Activated CD8-positive, alpha-beta T cell treated with anti-CD3 and anti-CD28 coated beads for 36 hours (primary cell): ENCODE measurements around the gene POGZ. TPM values are rescaled to one million over a fixed set of nuclear protein-coding genes. Genes with fewer than 3 reads are reported as not detected.

Experiments used
- ATAC-seq: fragments of 200-7000 bp; cut with Tn5 transposase; one replicate; pipeline ENCODE4 v1.10.0; 2021; ENCODE audit warnings: mild to moderate bottlenecking, moderate library complexity
- CTCF ChIA-PET: fragments of 350-600 bp; sonication (Branson Sonifier 250); formaldehyde crosslinking; loops from one replicate; lab custom pipeline; 2021; ENCODE audit warnings: antibody characterized with exemption; lab: Charles Lee
- POLR2A ChIA-PET: fragments of 350-600 bp; sonication (Branson Sonifier 250); formaldehyde crosslinking; loops from one replicate; lab custom pipeline; 2021; ENCODE audit warnings: antibody characterized with exemption; lab: Charles Lee
- DNase-seq: peaks from one replicate; pipeline ENCODE4 v3.0.0-alpha.2; 2020
- H3K27ac Mint-ChIP-seq: one replicate; pipeline ENCODE4 v1.8.0; 2021; ENCODE audit warnings: mild to moderate bottlenecking, mixed read lengths
- H3K27me3 Mint-ChIP-seq: one replicate; pipeline ENCODE4 v1.8.0; 2021; ENCODE audit warnings: mixed read lengths
- H3K36me3 Mint-ChIP-seq: one replicate; pipeline ENCODE4 v1.8.0; 2021; ENCODE audit warnings: low read depth, mixed read lengths
- H3K4me1 Mint-ChIP-seq: one replicate; pipeline ENCODE4 v1.8.0; 2021; ENCODE audit warnings: low read depth, mixed read lengths
- H3K4me3 Mint-ChIP-seq: one replicate; pipeline ENCODE4 v1.8.0; 2021; ENCODE audit warnings: mild to moderate bottlenecking, moderate library complexity, mixed read lengths
- H3K9me3 Mint-ChIP-seq: one replicate; pipeline ENCODE4 v1.8.0; 2021; ENCODE audit warnings: mixed read lengths
- CTCF ChIP-seq: fragments of 200-600 bp; IDR thresholded peaks from one replicate; pipeline ENCODE4 v1.8.0; 2022; ENCODE audit warnings: antibody characterized with exemption, mild to moderate bottlenecking
- intact Hi-C: fragments of 100-400 bp; cut with micrococcal nuclease; formaldehyde crosslinking; loops from one replicate; pipeline ENCODE4 v1.10.0; 2022
- total RNA-seq, 2 experiments: library from RNA; stranded (reverse); gene quantifications; one replicate each; pipeline ENCODE4 v1.2.3, GENCODE V29; 2021

POGZ gene
- total RNA-seq, 2 experiments from 2014 or later: 69.0 to 70.6 TPM

GRCh38 chr1:151403612-151404011, 55.7 kb downstream of the POGZ start:
- Mint-ChIP-seq H3K4me3 (no peak overlapping the region), H3K9me3 (no peaks in the 10 kb centered on the region), H3K27ac (peak overlapping the region; percentile 9), H3K4me1 (peaks cover 33% of the 10 kb centered on the region), H3K27me3 (no peaks in the 10 kb centered on the region), H3K36me3 (peaks cover 54% of the 10 kb centered on the region)
- intact Hi-C loops: loop anchor here (10.0 kb wide), 1 partner anchor 119 kb away; the partner anchor contains the start of gene ZNF687
- ChIA-PET CTCF (interaction anchor here (1.4 to 1.7 kb wide), 2 partner anchors 44 to 63 kb away, joined by 3 to 5 read pairs; no protein-coding TSS in a partner anchor), POLR2A (interaction anchor here (0.6 to 2.4 kb wide), 3 partner anchors 13 to 502 kb away, joined by 3 to 10 read pairs (median 3); no protein-coding TSS in a partner anchor)
- no peak for DNase-seq
- ATAC-seq: no peak
- no peak for TF ChIP-seq CTCF

- Mint-ChIP-seq H3K36me3 (peaks cover 54% of the 10 kb centered on the region), H3K27me3 (no peaks in the 10 kb centered on the region), H3K27ac (peak overlapping the region; percentile 96), H3K4me1 (peaks cover 35% of the 10 kb centered on the region), H3K4me3 (no peak overlapping the region), H3K9me3 (no peaks in the 10 kb centered on the region)
- POLR2A ChIA-PET: interaction anchor here (0.6 to 2.4 kb wide), 5 partner anchors 13 to 502 kb away, joined by 3 to 10 read pairs (median 3); no protein-coding TSS in a partner anchor
- no peak for DNase-seq
- CTCF ChIA-PET: interaction anchor here (0.7 to 1.7 kb wide), 3 partner anchors 62 to 134 kb away, joined by 3 to 5 read pairs (median 5); no protein-coding TSS in a partner anchor
- no peak for TF ChIP-seq CTCF
- ATAC-seq: no peak
- intact Hi-C loops: loop anchor here (10.0 kb wide), 1 partner anchor 118 kb away; the partner anchor contains the start of gene ZNF687
Observed at GRCh38 chr1:151402764-151403163, 56.5 kb downstream of the POGZ start.

- Mint-ChIP-seq H3K4me3 (no peak overlapping the region), H3K27me3 (no peaks in the 10 kb centered on the region), H3K27ac (peak overlapping the region; percentile 96), H3K36me3 (peaks cover 48% of the 10 kb centered on the region), H3K4me1 (peaks cover 35% of the 10 kb centered on the region), H3K9me3 (no peaks in the 10 kb centered on the region)
- ATAC-seq: no peak
- DNase-seq: no peak
- intact Hi-C loops: loop anchor here (10.0 kb wide), 1 partner anchor 117 kb away; the partner anchor contains the start of gene ZNF687
- ChIA-PET CTCF (interaction anchor here (1.4 kb wide), 1 partner anchor 135 kb away, joined by 3 read pairs; no protein-coding TSS in a partner anchor), POLR2A (interaction anchor here (0.6 to 2.4 kb wide), 4 partner anchors 14 to 60 kb away, joined by 3 to 10 read pairs (median 4); no protein-coding TSS in a partner anchor)
- TF ChIP-seq CTCF: no peak
Observed at GRCh38 chr1:151401860-151402259, 57.4 kb downstream of the POGZ start.

- peak overlapping the region; percentile 86 for H3K4me3 Mint-ChIP-seq
- peaks cover 35% of the 10 kb centered on the region for H3K4me1 Mint-ChIP-seq
- peak overlapping the region; percentile 96 for H3K27ac Mint-ChIP-seq
- no peaks in the 10 kb centered on the region for H3K9me3 Mint-ChIP-seq
- POLR2A ChIA-PET: interaction anchor here (0.6 to 2.4 kb wide), 6 partner anchors 9 to 120 kb away, joined by 3 to 11 read pairs (median 10); partner anchors contain the start of gene ZNF687
- CTCF ChIA-PET: interaction anchor here (0.9 to 1.4 kb wide), 2 partner anchors 100 to 136 kb away, joined by 3 read pairs; no protein-coding TSS in a partner anchor
- peaks cover 45% of the 10 kb centered on the region for H3K36me3 Mint-ChIP-seq
- no peaks in the 10 kb centered on the region for H3K27me3 Mint-ChIP-seq
- intact Hi-C loops: loop anchor here (10.0 kb wide), 1 partner anchor 116 kb away; the partner anchor contains the start of gene ZNF687
- DNase-seq: no peak
- TF ChIP-seq CTCF: no peak
- no peak for ATAC-seq
Observed at GRCh38 chr1:151401125-151401788, 58.0 kb downstream of the POGZ start.
